NCI-H1930 (cell line): Measurements from ENCODE around the gene CACNA1B.

ENCODE experiments used
- DNase-seq, 2 experiments: peaks; one replicate each; lab custom pipeline; 2025; lab: John Stamatoyannopoulos, UW

Gene CACNA1B

DNA sequence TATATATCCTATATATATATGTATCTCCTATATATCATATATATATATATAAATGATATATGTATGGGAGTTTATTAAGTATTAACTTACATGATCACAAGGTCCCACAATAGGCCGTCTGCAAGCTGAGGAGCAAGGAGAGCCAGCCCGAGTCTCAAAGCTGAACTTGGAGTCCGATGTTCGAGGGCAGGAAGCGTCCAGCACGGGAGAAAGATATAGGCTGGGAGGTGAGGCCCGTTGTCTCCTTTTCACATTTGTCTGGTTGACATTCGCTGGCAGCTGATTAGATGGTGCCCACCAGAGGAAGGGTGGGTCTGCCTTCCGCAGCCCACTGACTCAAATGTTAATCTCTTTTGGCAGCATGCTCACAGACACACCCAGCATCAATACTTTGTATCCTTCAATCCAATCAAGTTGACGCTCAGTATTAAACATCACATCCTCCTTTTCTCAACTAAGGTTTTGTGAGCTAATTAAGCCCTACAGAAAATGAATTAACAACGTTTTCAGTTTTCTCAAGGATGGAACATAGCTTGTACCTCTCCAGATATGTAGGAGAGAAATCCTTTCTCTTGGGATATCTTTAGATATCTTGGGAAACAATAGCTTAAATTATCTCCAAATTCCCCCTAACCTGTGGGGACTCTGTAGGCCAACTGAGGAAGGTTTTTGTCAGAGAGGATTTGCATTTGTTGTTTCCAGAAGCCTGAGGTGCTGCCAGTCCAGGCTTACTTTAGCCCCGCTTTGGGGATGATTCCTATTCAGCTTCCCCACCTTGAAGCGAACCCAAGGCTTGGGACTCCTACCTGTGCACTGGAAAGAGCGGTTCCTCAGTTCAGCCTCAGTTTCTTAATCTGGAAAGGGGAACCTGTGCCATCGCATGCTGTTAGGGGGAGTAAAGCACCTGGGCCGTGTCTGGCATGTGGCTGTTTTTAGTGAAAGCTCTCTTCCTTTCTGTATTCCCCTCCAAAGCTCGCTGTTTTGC is 163.2 kb downstream of the CACNA1B start:
- DNase-seq, result no peak

DNA sequence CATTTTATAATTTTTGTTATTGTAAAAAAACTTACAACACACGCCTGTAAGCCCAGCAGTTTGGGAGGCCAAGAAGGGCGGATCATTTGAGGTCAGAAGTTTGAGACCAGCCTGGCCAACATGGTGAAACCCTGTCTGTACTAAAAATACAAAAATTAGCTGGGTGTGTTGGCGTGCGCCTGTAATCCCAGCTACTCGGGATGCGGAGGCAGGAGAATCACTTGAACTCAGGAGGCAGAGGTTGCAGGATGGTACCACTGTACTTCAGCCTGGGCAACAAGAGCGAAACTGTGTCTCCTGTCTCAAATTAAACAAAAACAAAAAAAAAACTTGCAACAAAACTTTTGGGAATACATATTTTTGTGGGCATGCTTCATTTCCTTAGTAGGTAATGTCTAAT is 164.6 kb downstream of the CACNA1B start:
- no peak for DNase-seq

DNA sequence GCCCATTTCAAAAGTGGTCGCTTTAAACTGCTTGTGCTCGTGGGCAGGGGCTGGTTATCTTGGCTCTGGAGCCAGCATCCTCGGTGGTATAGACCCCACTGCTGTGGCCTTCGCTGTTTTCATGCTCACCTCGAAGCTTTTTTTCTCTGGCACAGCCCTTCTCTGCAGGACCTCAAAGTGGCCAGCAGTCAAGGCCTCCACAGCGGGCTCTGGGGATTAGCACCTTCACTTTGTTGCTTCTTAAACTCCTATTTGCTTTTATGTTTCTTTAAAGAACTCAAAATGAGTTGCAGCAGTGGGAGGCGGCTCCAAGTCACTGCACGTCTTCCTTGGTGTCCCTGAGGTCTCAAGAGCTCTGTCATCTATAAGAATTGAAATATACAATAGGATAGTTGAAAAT is 165.1 kb downstream of the CACNA1B start:
- DNase-seq, result no peak

DNA sequence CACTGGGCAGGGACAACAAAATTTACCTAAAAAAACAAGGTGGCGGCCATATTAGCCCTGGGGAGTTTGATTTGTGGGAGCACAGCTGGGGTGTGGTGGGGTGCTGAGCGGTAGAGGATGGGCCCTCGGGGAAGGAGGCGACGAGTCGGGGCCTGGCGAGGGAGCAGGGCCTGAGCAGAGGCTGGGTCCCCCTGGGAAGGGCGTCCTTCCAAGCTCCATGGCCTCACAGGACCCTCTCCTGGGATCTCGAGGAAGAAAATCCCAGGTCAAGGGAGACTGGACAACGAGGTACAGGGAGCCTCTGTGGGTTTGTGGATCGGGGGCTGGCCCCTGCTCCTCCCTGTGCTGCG is 165.5 kb downstream of the CACNA1B start:
- DNase-seq, result no peak

- no peak for DNase-seq
Measured at GRCh38 chr9:138043411-138044345, 166.1 kb downstream of the CACNA1B start.

- no peak for DNase-seq
Measured at GRCh38 chr9:138044485-138045383, 167.2 kb downstream of the CACNA1B start.

- no peak for DNase-seq
Measured at GRCh38 chr9:138045541-138046490, 168.2 kb downstream of the CACNA1B start.

DNA sequence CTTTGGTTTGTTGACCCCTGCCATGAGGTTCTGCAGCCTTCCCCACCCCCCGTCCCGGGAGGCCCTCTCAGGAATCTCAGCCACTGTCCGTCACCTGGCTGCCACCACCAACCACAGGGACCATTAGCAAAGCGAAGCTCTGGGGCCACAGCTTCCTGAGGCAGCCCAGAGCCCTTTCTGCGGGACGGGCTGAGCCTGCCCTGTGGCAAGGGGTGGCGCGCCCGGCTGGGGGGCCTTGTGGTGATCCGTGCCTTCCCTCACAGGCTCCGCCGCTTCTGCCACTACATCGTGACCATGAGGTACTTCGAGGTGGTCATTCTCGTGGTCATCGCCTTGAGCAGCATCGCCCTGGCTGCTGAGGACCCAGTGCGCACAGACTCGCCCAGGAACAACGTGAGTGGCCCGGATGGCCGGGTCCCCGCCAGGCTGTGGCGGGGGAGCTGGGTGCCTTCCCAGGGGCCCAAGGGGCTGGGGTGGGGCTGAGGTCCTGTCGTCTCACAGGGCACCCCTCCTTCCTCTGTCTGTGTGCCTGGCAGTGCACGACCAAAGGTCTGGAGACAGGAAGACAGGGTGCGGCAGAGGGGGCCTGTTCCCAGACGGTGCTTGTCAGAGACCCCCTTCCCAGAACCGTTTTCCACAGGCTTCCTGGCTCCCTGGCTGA is 169.2 kb downstream of the CACNA1B start:
- DNase-seq, result no peak

DNA sequence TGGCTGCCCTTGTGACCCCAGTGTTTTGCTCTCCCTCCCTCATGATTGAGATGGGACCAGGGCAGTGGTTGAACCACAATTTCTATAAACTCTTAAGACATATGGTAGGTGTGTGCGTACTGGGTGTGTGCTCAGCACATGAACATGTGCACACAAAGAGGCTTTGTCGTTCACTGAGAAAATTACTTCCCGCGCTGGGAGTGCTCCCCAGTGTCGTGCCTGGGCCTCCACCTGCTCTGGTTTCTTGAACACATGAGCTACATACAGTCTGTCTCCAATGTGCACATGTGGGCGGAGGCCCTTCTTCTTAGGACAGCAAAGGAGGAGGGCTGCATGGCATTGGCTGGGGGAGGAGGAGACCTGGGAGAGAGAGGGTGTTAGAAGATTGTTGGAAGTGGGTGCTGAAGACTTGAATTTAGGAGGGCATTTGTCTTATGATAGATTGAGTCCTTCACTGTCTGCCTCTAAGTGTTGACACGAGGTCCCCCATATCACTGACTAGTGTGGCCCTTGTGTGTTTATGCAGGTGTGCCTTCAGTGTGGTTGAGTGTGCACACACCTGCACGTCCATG is 170.0 kb downstream of the CACNA1B start:
- DNase-seq, result no peak

DNA sequence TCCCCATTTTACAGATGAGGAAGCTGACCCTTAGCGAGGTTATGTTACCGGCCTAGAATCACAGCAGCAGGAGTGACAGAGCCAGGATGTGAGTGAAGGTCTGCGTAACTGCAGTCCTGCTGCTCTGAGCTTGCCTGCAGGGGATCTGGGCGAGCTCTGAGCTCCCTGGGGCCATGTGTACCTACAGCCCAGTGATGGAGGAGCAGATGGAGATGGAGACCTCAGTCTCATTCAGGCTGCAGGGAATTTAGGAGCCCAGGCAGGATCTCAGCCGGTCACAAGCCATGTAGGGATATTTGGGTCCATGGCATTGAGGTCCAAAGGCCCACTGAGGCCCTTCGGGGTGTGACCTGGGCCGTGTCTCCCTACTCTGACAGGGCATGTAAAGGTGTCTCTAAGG is 170.6 kb downstream of the CACNA1B start:
- DNase-seq, result no peak

DNA sequence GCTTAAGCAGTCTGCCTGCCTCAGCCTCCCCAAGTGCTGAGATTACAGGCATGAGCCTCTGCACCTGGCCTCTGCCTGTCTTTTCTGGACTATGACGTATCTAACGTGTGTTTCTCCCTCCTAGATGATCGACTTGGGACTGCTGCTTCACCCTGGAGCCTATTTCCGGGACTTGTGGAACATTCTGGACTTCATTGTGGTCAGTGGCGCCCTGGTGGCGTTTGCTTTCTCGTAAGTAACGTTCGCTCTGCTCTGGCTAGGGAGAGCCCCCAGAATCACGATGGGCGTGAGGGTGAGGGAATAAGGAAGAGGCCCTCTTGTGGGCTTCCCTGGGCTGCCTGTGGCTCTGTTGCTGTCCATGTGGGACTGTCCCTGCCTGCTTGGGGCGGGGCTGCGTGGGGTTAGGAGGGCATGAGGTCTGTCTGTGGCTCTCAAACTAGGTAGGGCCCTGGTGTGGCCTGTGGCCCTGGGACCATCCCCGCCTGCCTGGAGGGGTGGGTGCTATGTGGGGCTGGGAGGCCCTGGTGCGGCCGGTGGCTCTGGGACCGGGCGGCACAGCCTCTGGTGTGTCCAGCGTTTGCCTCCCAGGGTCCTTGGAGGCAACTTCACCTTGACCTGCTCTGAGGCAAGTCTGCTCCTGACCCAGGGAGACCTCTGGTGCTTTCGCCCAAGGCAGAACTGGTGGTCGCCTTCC is 171.7 kb downstream of the CACNA1B start:
- no peak for DNase-seq

GRCh38 chr9:138049779-138050471 is 172.3 kb downstream of the CACNA1B start:
- DNase-seq, result no peak

- DNase-seq, result no peak
Measured at GRCh38 chr9:138050472-138051330, 173.1 kb downstream of the CACNA1B start.

DNA sequence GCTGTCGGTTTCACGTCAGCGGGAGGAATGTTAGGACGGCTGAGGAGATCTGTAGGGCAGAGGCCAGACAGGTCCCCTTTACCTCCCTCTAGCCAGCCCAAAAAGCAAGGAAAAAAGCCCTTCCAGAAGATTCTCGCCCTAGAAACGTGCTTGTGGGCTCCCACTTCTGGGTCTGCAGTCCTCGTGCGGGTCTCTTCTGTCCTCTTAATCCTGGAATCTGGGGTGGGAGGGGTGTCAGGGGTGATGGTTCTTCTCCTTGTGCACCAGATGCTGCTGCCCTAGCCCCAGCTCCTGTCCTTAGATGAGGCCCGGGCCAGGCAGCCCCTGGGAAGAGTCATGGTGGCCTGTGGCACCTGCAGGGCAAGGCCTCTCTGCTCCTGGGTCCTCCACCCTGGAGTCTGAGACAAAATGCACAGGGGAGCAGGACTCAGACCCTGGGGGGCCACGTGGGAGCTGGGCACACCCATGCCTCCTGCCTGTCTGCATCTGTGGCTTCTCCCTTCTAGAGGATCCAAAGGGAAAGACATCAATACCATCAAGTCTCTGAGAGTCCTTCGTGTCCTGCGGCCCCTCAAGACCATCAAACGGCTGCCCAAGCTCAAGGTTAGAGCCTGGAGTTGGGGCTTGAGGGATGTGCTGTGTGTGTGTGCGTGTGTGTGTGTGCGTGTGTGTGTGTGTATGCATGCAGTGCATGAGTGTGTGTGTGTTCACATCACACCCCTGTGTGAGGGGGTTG is 174.2 kb downstream of the CACNA1B start:
- DNase-seq, result no peak

DNA sequence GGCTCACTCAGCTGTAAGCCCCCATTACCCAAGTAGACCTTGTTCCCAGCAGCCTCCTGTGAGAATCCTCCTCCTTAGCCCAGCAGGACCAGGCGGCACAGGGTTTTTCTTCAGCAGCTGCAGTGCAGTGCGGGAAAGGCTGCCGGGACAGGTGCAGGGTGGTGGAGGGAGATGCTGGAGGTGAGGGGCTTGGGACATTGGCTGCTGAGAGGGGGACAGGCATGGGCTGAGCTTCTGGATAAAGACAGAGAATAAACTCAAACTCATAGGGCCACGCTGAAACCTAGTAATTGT is 174.7 kb downstream of the CACNA1B start:
- no peak for DNase-seq

DNA sequence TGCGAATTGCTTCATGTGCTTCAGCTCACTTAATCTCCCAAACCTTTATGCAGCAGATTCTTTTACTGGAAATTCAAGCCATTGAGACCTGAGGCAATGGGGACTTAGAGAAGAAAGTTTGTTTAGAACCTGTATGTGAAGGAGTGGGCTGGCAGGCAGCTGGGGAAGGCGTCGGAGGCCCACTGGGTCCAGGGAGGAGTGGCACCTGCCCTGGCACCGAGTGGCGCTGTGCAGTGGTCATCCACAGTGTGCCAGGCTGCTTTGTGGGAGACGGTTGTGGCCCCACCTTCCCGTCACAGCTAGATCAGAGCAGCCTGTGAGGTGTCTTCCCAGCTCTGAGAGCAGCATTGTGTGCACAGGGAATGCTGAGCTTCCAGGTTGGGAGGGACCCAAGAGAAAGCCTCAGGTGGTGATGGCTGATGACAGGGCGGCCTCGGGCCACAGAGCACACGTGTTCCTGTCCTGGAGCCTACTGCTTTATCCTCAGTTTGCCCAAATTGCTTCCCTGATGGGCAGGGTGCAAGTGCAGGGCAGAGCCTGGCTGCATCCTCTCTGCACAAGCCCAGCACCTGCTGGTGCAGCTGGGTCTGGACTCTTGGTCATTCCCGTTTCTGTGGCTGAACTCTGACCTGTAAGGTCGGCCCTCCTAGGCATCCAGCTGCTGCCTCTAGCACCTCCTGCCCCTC is 175.2 kb downstream of the CACNA1B start:
- DNase-seq, result no peak
